IMR-90 (cell line): ENCODE measurements around the gene PRSS23. TPM values are rescaled to one million over a fixed set of nuclear protein-coding genes. Genes with fewer than 3 reads are reported as not detected.

Experiments
- ATAC-seq: fragments of 200-7000 bp; cut with Tn5 transposase; 2 replicates; pipeline ENCODE4 v1.9.1; 2020; ENCODE audit warnings: low read depth, mild to moderate bottlenecking, moderate library complexity
- BruUV-seq: library from RNA; stranded (reverse); fragments of 400-500 nt; replicated peaks from 2 replicates; lab custom pipeline; 2021; lab: Mats Ljungman, UMichigan
- CTCF ChIA-PET: fragments of 300-600 bp; formaldehyde crosslinking; extraction: SDS; loops from one replicate; lab custom pipeline; 2021; ENCODE audit warnings: antibody characterized with exemption; lab: Yijun Ruan, JAX
- POLR2A ChIA-PET: fragments of 300-600 bp; sonication (Branson Sonifier 250); formaldehyde crosslinking; loops from one replicate; lab custom pipeline; 2022; ENCODE audit warnings: antibody characterized with exemption; ENCODE audit not compliant: unreplicated experiment; lab: Charles Lee
- DNase-seq: peaks from one replicate; pipeline ENCODE4 v3.0.0; 2013
- H2AFZ ChIP-seq: replicated peaks from 2 replicates; pipeline ENCODE3; 2013; ENCODE audit warnings: low read length, mild to moderate bottlenecking; ENCODE audit not compliant: poor library complexity
- H2AK5ac ChIP-seq: 2 replicates; pipeline ENCODE4 v1.6.1; 2013; ENCODE audit warnings: low read depth, low read length, inconsistent platforms
- H2AK9ac ChIP-seq: replicated peaks from 2 replicates; pipeline ENCODE3; 2013; ENCODE audit warnings: mild to moderate bottlenecking, low read depth, low read length, moderate library complexity; ENCODE audit not compliant: poor library complexity
- H2BK120ac ChIP-seq: 2 replicates; pipeline ENCODE4 v1.6.1; 2013; ENCODE audit warnings: low read depth, low read length, inconsistent platforms
- H2BK15ac ChIP-seq: 3 replicates; pipeline ENCODE4 v1.6.1; 2013; ENCODE audit warnings: low read depth, low read length, inconsistent platforms
- H2BK20ac ChIP-seq: 2 replicates; pipeline ENCODE4 v1.6.1; 2013; ENCODE audit warnings: low read depth, mild to moderate bottlenecking, inconsistent platforms, low read length, moderate library complexity
- H2BK5ac ChIP-seq: 2 replicates; pipeline ENCODE4 v1.6.1; 2013; ENCODE audit warnings: mild to moderate bottlenecking, low read depth, low read length, inconsistent platforms; ENCODE audit not compliant: poor library complexity, severe bottlenecking
- H3K14ac ChIP-seq: replicated peaks from 2 replicates; pipeline ENCODE4 v1.6.1; 2013; ENCODE audit warnings: low read depth, low read length, inconsistent platforms
- H3K18ac ChIP-seq: 2 replicates; pipeline ENCODE4 v1.6.1; 2013; ENCODE audit warnings: low read depth, low read length, control low read depth
- H3K23ac ChIP-seq: 2 replicates; pipeline ENCODE4 v1.6.1; 2013; ENCODE audit warnings: low read depth, low read length, inconsistent platforms
- H3K27ac ChIP-seq: 2 replicates; pipeline ENCODE4 v1.5.1; 2013; ENCODE audit warnings: mild to moderate bottlenecking, control low read depth, low read length; ENCODE audit not compliant: insufficient read depth
- H3K27me3 ChIP-seq: 2 replicates; pipeline ENCODE4 v1.6.1; 2013; ENCODE audit warnings: low read length; ENCODE audit not compliant: control insufficient read depth, insufficient read depth
- H3K36me3 ChIP-seq: 2 replicates; pipeline ENCODE4 v1.6.1; 2013; ENCODE audit warnings: low read length, mixed read lengths; ENCODE audit not compliant: control insufficient read depth, insufficient read depth
- H3K4ac ChIP-seq: 2 replicates; pipeline ENCODE4 v1.6.1; 2013; ENCODE audit warnings: low read depth, low read length, inconsistent platforms
- H3K4me1 ChIP-seq: 2 replicates; pipeline ENCODE4 v1.6.1; 2013; ENCODE audit warnings: low read length, mixed read lengths; ENCODE audit not compliant: control insufficient read depth, insufficient read depth
- H3K4me2 ChIP-seq: 2 replicates; pipeline ENCODE4 v1.6.1; 2013; ENCODE audit warnings: low read depth, mild to moderate bottlenecking, control low read depth, low read length, moderate library complexity
- H3K4me3 ChIP-seq: 2 replicates; pipeline ENCODE4 v1.5.1; 2013; ENCODE audit warnings: low read depth, mild to moderate bottlenecking, control low read depth, low read length, moderate library complexity; ENCODE audit not compliant: insufficient read depth
- H3K56ac ChIP-seq: 2 replicates; pipeline ENCODE4 v1.6.1; 2013; ENCODE audit warnings: low read length, inconsistent platforms; ENCODE audit not compliant: insufficient read depth; ENCODE audit errors: extremely low read depth
- H3K79me1 ChIP-seq, 2 experiments: 2 replicates each; pipeline ENCODE4 v1.6.1; 2013; ENCODE audit warnings: low read length in 2 of 2, inconsistent platforms in 1 of 2, low read depth in 1 of 2
- H3K9ac ChIP-seq: 2 replicates; pipeline ENCODE4 v1.6.1; 2013; ENCODE audit warnings: low read depth, low read length, control low read depth
- H3K9me1 ChIP-seq: 2 replicates; pipeline ENCODE4 v1.6.1; 2013; ENCODE audit warnings: low read length, inconsistent platforms; ENCODE audit not compliant: insufficient read depth
- H3K9me3 ChIP-seq: 2 replicates; pipeline ENCODE4 v1.6.1; 2013; ENCODE audit warnings: low read length; ENCODE audit not compliant: control insufficient read depth, insufficient read depth
- H4K20me1 ChIP-seq: 2 replicates; pipeline ENCODE4 v1.6.1; 2013; ENCODE audit warnings: low read length, inconsistent platforms; ENCODE audit not compliant: insufficient read depth
- H4K5ac ChIP-seq: 2 replicates; pipeline ENCODE4 v1.6.1; 2013; ENCODE audit warnings: mild to moderate bottlenecking, low read depth, low read length, control low read depth
- H4K8ac ChIP-seq, 2 experiments: 2 replicates each; pipeline ENCODE4 v1.6.1; 2013; ENCODE audit warnings: low read depth in 2 of 2, low read length in 2 of 2, control low read depth in 1 of 2, inconsistent platforms in 1 of 2
- H4K91ac ChIP-seq: 2 replicates; pipeline ENCODE4 v1.6.1; 2013; ENCODE audit warnings: low read depth, low read length, inconsistent platforms; ENCODE audit not compliant: insufficient read depth
- FOS ChIP-seq: fragments of 150-350 bp; IDR thresholded peaks from 2 replicates; pipeline ENCODE4 v1.6.1; 2016; ENCODE audit warnings: low read depth, low read length
- RAD21 ChIP-seq: IDR thresholded peaks from 2 replicates; pipeline ENCODE4 v1.6.1; 2012; ENCODE audit warnings: low read length, improper control_type of control experiment
- WGBS, 2 experiments: methylation state at CpG; one replicate each; pipeline versions ENCODE4 v1.1.5 to v1.1.7; 2013; ENCODE audit warnings: missing lambda C conversion rate in 2 of 2; ENCODE audit not compliant: insufficient read length in 1 of 2; ENCODE audit errors: extremely low coverage in 2 of 2; 5-methylcytosine and 5-hydroxymethylcytosine counted together
- dilution Hi-C: fragments of 300-500 bp; cut with HindIII; formaldehyde crosslinking; loops from one replicate; pipeline ENCODE4 v1.14.3; 2018; ENCODE audit warnings: low sequenced_read_pairs; ENCODE audit not compliant: unreplicated experiment
- in situ Hi-C: fragments of 300-500 bp; cut with MboI; formaldehyde crosslinking; loops from 3 replicates; pipeline ENCODE4 v1.14.3; 2019; ENCODE audit warnings: low sequenced_read_pairs, inconsistent platforms, mixed read lengths
- intact Hi-C: fragments of 100-400 bp; cut with micrococcal nuclease; formaldehyde crosslinking; loops from 2 replicates; pipeline ENCODE4 v1.10.0; 2022
- polyA plus RNA-seq, 3 experiments: library from polyadenylated mRNA; depleted of rRNA; stranded (reverse); fragments of >200 nt; gene quantifications; 2 replicates each; pipeline ENCODE4 v1.2.3, GENCODE V29; 2012; ENCODE audit warnings: low replicate concordance in 1 of 3
- total RNA-seq: library from RNA; depleted of rRNA; stranded (reverse); fragments of >200 nt; gene quantifications from 2 replicates; pipeline ENCODE4 v1.2.3, GENCODE V29; 2012

The PRSS23 gene
- total and polyA plus RNA-seq, 2 of the 4 experiments (the other 2 are of a cell fraction): 100 to 199 TPM

DNA sequence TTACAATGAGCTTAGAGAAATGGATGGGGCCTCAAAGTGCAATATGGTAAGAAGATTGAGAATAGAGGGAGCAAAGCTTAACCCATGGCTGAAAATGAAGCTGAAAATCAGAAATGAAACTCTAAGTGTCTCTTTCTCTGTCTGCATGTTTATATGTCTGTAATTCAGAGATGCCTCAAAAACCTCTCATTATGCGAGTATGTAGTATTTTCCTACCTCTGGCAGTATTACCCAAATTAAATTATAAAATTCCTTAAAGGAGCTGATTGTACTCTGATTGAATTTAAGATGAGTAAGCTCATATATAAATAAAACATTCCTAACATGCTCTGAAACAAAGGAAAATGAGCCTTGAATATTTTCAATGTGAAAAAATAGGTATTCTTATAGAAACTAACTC lies 39.8 kb upstream of the PRSS23 start:
- peak overlapping the region; percentile 47; the same call in 1 of the 2 replicates for H3K4me2 ChIP-seq

More for the DNA sequence above, 39.8 kb upstream of the PRSS23 start:
- POLR2A ChIA-PET: no interaction called here
- H3K23ac ChIP-seq: no peak overlapping the region; the same call in 1 of the 2 replicates
- peak overlapping the region; percentile 56; the same call in 1 of the 3 replicates for H2BK15ac ChIP-seq
- H3K27me3 ChIP-seq: no peaks in the 10 kb centered on the region
- H4K8ac ChIP-seq: peak overlapping the region in 1 of 2 experiments; percentile 81; a peak in 2 of 4 replicates
- H3K79me1 ChIP-seq: no peaks in the 10 kb centered on the region
- dilution Hi-C loops (no loop called here), intact Hi-C loops (loop anchor here (1.0 kb wide), 1 partner anchor 44 kb away; no protein-coding TSS in a partner anchor), in situ Hi-C loops (no loop called here)
- no peak overlapping the region for H2AK5ac ChIP-seq
- BruUV-seq: no TSS peak
- H3K14ac ChIP-seq: 0 out of 2 replicates have a peak overlapping the region, but pooled peaks have one; percentile 2
- H2BK120ac ChIP-seq: peak overlapping the region; percentile 53; the same call in 1 of the 2 replicates
- H3K18ac ChIP-seq: peak overlapping the region; percentile 57; the same call in 1 of the 2 replicates
- H3K56ac ChIP-seq: no peak overlapping the region
- no peak overlapping the region for H2AFZ ChIP-seq
- DNase-seq: peak; percentile 44
- H3K9ac ChIP-seq: no peak overlapping the region
- no peaks in the 10 kb centered on the region for H3K36me3 ChIP-seq
- H3K4me1 ChIP-seq: peaks cover 10% of the 10 kb centered on the region; the same call in 1 of the 2 replicates
- no peak overlapping the region for H3K4me3 ChIP-seq
- no peak overlapping the region for H3K27ac ChIP-seq
- H3K9me3 ChIP-seq: no peaks in the 10 kb centered on the region
- H2BK20ac ChIP-seq: peak overlapping the region; percentile 58
- H2AK9ac ChIP-seq: no peak overlapping the region
- H4K20me1 ChIP-seq: no peaks in the 10 kb centered on the region
- peak; percentile 65 for ATAC-seq
- no peak overlapping the region; the same call in 1 of the 2 replicates for H3K4ac ChIP-seq
- H4K5ac ChIP-seq: peak overlapping the region; percentile 64; the same call in 1 of the 2 replicates
- H2BK5ac ChIP-seq: peak overlapping the region; percentile 18
- H3K9me1 ChIP-seq: peaks cover 8% of the 10 kb centered on the region; the same call in 1 of the 2 replicates
- CTCF ChIA-PET: interaction anchor here (0.8 to 1.1 kb wide), 3 partner anchors 9 to 276 kb away, joined by 3 read pairs; no protein-coding TSS in a partner anchor
- peak overlapping the region; percentile 52; the same call in 1 of the 2 replicates for H4K91ac ChIP-seq
- WGBS, 2 experiments: no CpG with 5 or more reads among the region's 1 CpG
- TF ChIP-seq RAD21: no peak
- TF ChIP-seq FOS: no peak
